Panc1 (cell line): ENCODE measurements around the gene ANTXR2. TPM values are rescaled to one million over a fixed set of nuclear protein-coding genes. Genes with fewer than 3 reads are reported as not detected.
"Not testable (repeated sequence)": the region's sequence is repeated elsewhere in the genome, so short reads cannot be mapped to it uniquely, and the experiment has no call there.

Experiments used
- ATAC-seq: fragments of 200-7000 bp; cut with Tn5 transposase; 2 replicates; pipeline ENCODE4 v1.9.1; 2020; ENCODE audit warnings: mild to moderate bottlenecking, moderate library complexity
- BruUV-seq: library from RNA; stranded (reverse); fragments of 400-500 nt; replicated peaks from 2 replicates; lab custom pipeline; 2021; lab: Mats Ljungman, UMichigan
- CTCF ChIA-PET: fragments of 300-600 bp; sonication (Branson Sonifier 250); formaldehyde crosslinking; loops from one replicate; lab custom pipeline; 2022; ENCODE audit warnings: antibody characterized with exemption; lab: Charles Lee
- POLR2A ChIA-PET: fragments of 300-600 bp; sonication (Branson Sonifier 250); formaldehyde crosslinking; loops from one replicate; lab custom pipeline; 2022; ENCODE audit warnings: antibody characterized with exemption; lab: Charles Lee
- DNase-seq: peaks from one replicate; pipeline ENCODE4 v3.0.0-alpha.2; 2010; ENCODE audit warnings: low read depth, low spot score
- H3K27ac ChIP-seq: 2 replicates; pipeline ENCODE4 v1.5.1; 2011; ENCODE audit warnings: mild to moderate bottlenecking, low read length, inconsistent platforms
- H3K27me3 ChIP-seq: fragments of 200-500 bp; sonication (Bioruptor generic); 2 replicates; pipeline ENCODE4 v1.6.0; 2014; ENCODE audit warnings: low read length, inconsistent platforms; ENCODE audit not compliant: control insufficient read depth, insufficient read depth
- H3K36me3 ChIP-seq: fragments of 200-500 bp; sonication (Bioruptor generic); 2 replicates; pipeline ENCODE4 v1.5.1; 2014; ENCODE audit warnings: inconsistent platforms, mild to moderate bottlenecking, low read length, moderate library complexity; ENCODE audit not compliant: control insufficient read depth, insufficient read depth
- H3K4me1 ChIP-seq: 2 replicates; pipeline ENCODE4 v1.5.1; 2011; ENCODE audit warnings: inconsistent platforms, mild to moderate bottlenecking, low read length, moderate library complexity; ENCODE audit not compliant: control insufficient read depth, insufficient read depth
- H3K4me3 ChIP-seq, 2 experiments: 2 replicates each; pipeline ENCODE4 v1.5.1; 2011 to 2012; ENCODE audit warnings: low read depth in 2 of 2, low read length in 2 of 2, mild to moderate bottlenecking in 2 of 2, inconsistent platforms in 1 of 2, moderate library complexity in 1 of 2
- H3K9me3 ChIP-seq: fragments of 200-500 bp; sonication (Bioruptor generic); 2 replicates; pipeline ENCODE4 v1.5.1; 2014; ENCODE audit warnings: low read depth, mild to moderate bottlenecking, inconsistent platforms, low read length, moderate library complexity; ENCODE audit not compliant: control insufficient read depth, insufficient read depth
- CTCF ChIP-seq: fragments of 450-650 bp; IDR thresholded peaks from 2 replicates; pipeline ENCODE4 v1.5.1; 2017; ENCODE audit warnings: mild to moderate bottlenecking
- POLR2AphosphoS5 ChIP-seq: IDR thresholded peaks from 2 replicates; pipeline ENCODE4 v1.6.1; 2012; ENCODE audit warnings: mild to moderate bottlenecking, low read depth, low read length, moderate library complexity
- REST ChIP-seq, 2 experiments: IDR thresholded peaks; 2 replicates each; pipeline ENCODE4 v1.6.1; 2011 to 2012; ENCODE audit warnings: low read depth in 2 of 2, control low read depth in 1 of 2, low read length in 1 of 2, mild to moderate bottlenecking in 1 of 2, moderate library complexity in 1 of 2; ENCODE audit not compliant: insufficient read depth in 1 of 2
- SIN3A ChIP-seq: IDR thresholded peaks from 2 replicates; pipeline ENCODE4 v1.6.1; 2012; ENCODE audit warnings: low read depth, mild to moderate bottlenecking, low read length, moderate library complexity, borderline replicate concordance; ENCODE audit not compliant: insufficient read depth
- TCF7L2 ChIP-seq: IDR thresholded peaks from 2 replicates; pipeline ENCODE4 v1.6.1; 2011; ENCODE audit warnings: mild to moderate bottlenecking, low read depth, low read length, inconsistent platforms
- in situ Hi-C: cut with HindIII; loops from 2 replicates; pipeline ENCODE4 v1.10.0; 2016; ENCODE audit warnings: low sequenced_read_pairs, low pct_unique_long_range_greater_than_20kb
- intact Hi-C: fragments of 100-400 bp; cut with micrococcal nuclease; formaldehyde crosslinking; loops from one replicate; pipeline ENCODE4 v1.10.0; 2022; ENCODE audit not compliant: unreplicated experiment
- total RNA-seq: library from RNA; stranded (reverse); gene quantifications from one replicate; pipeline ENCODE4 v1.2.1, GENCODE V29; 2021; ENCODE audit not compliant: unreplicated experiment

The ANTXR2 gene
- total RNA-seq, 1 experiment from 2014 or later = 27.8 TPM

GRCh38 chr4:79993476-79993875 lies 79.6 kb downstream of the ANTXR2 start:
- no TSS peak for BruUV-seq
- Histone ChIP-seq H3K4me3 (no peak overlapping the region), H3K27me3 (no peaks in the 10 kb centered on the region), H3K9me3 (no peaks in the 10 kb centered on the region), H3K4me1 (no peaks in the 10 kb centered on the region), H3K27ac (no peak overlapping the region), H3K36me3 (no peaks in the 10 kb centered on the region; the same call in 1 of the 2 replicates)
- intact Hi-C loops = no loop called here
- CTCF ChIA-PET = no interaction called here
- DNase-seq (no peak), ATAC-seq (no peak)
- POLR2A ChIA-PET = no interaction called here
- TF ChIP-seq POLR2AphosphoS5 = no peak
- in situ Hi-C loops = no loop called here

- DNase-seq = no peak
- no peaks in the 10 kb centered on the region for H3K9me3 ChIP-seq
- no TSS peak for BruUV-seq
- TF ChIP-seq SIN3A (no peak), REST (IDR thresholded peaks at IDR 0.05; ENCODE audit: insufficient read depth in 1 of 2, low read depth in 2 of 2, low read length in 1 of 2) (no peak), TCF7L2 (no peak), POLR2AphosphoS5 (no peak), CTCF (no peak)
- intact Hi-C loops = no loop called here
- H3K4me3 ChIP-seq = no peak overlapping the region
- ChIA-PET POLR2A (interaction anchor here (0.6 kb wide), 1 partner anchor 844 kb away, joined by 3 read pairs; no protein-coding TSS in a partner anchor), CTCF (no interaction called here)
- no peak for ATAC-seq
- H3K4me1 ChIP-seq = no peaks in the 10 kb centered on the region
- in situ Hi-C loops = no loop called here
- no peaks in the 10 kb centered on the region for H3K27me3 ChIP-seq
- H3K27ac ChIP-seq = no peak overlapping the region
- no peaks in the 10 kb centered on the region; the same call in 1 of the 2 replicates for H3K36me3 ChIP-seq
Observed at GRCh38 chr4:79991601-79992000, 81.4 kb downstream of the ANTXR2 start.

DNA sequence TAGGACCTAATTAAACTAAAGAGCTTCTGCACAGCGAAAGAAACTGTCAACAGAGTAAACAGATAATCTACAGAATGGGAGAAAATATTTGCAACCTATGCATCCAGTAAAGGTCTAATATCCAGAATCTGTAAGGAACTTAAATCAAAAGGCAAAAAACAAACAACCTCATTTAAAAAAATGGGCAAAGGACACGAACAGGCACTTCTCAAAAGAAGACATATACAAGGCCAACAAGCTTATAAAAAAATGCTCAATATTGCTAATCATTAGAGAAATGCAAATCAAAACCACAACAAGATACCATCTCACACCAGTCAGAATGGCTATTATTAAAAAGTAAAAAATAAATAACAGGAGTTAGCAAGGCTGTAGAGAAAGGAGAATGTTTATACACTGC lies 81.9 kb downstream of the ANTXR2 start:
- H3K4me1 ChIP-seq, BruUV-seq, intact Hi-C loops, in situ Hi-C loops, H3K27me3 ChIP-seq, DNase-seq, H3K36me3 ChIP-seq, H3K9me3 ChIP-seq, ATAC-seq, H3K4me3 ChIP-seq, CTCF ChIA-PET, H3K27ac ChIP-seq: not testable (repeated sequence)
- POLR2A ChIA-PET = interaction anchor here (0.6 kb wide), 1 partner anchor 843 kb away, joined by 3 read pairs; no protein-coding TSS in a partner anchor
